ENCODE results near the gene ZFX. TPM values are rescaled to one million over a fixed set of nuclear protein-coding genes. Genes with fewer than 3 reads are reported as not detected.
"Not testable (repeated sequence)": the region's sequence is repeated elsewhere in the genome, so short reads cannot be mapped to it uniquely, and the experiment has no call there.

The ZFX gene
- total and polyA plus RNA-seq, 3 donors from 2014 or later: 10.8 to 45.1 (median 38.5) TPM

- Histone ChIP-seq H3K27ac (no peak overlapping the region), H3K9me3 (no peaks in the 10 kb centered on the region), H3K36me3 (ENCODE audit: low read depth, missing control alignments) (no peaks in the 10 kb centered on the region), H3K4me3 (no peak overlapping the region), H3K27me3 (no peaks in the 10 kb centered on the region), H3K4me1 (no peaks in the 10 kb centered on the region)
- intact Hi-C loops (cut with DNase I; ENCODE audit: low total_unique reads): no loop called here
- DNase-seq: no peak
- TF ChIP-seq POLR2A (IDR thresholded peaks at IDR 0.05) (no peak), CTCF (IDR thresholded peaks at IDR 0.05) (no peak)
These were observed 12.3 kb upstream of the ZFX start for GRCh38 chrX:24137192-24137591.

- H3K9me3 ChIP-seq; intact Hi-C loops (cut with DNase I; ENCODE audit: low total_unique reads); H3K4me1 ChIP-seq; DNase-seq; H3K27me3 ChIP-seq; H3K4me3 ChIP-seq; H3K36me3 ChIP-seq (ENCODE audit: low read depth, missing control alignments); H3K27ac ChIP-seq: not testable (repeated sequence)
- 90 to 100% methylated on average over 2 to 6 of the region's 6 CpGs for WGBS, 2 donors
These were observed 5.5 kb upstream of the ZFX start for GRCh38 chrX:24143982-24144381.

DNA sequence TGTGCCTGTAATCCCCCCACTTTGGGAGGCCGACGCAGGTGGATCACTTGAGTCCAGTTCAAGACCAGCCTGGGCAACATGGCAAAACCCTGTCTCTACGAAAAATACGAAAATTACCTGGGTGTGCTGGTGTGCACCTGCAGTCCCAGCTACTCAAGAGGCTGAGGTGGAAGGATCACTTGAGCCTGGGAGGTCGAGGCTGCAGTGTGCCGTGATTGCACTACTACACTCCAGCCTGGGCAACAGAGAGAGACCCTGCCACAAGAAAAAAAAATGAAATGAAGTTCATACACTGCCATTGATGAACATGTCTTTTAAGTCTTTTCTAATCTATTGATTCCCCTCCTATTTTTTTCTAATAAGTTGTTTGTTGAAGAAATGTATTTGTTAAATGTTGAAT, 5.0 kb upstream of the ZFX start:
- intact Hi-C loops (cut with DNase I; ENCODE audit: low total_unique reads): no loop called here
- 93 to 94% methylated on average over 3 to 6 of the region's 6 CpGs for WGBS, 2 donors
- TF ChIP-seq CTCF (IDR thresholded peaks at IDR 0.05): no peak
- no peak for TF ChIP-seq POLR2A (IDR thresholded peaks at IDR 0.05)

GRCh38 chrX:24145303-24146186, 4.0 kb upstream of the ZFX start:
- WGBS, 2 donors: 59 to 67% methylated on average over 4 of the region's 4 CpGs

More for the DNA sequence above, 5.0 kb upstream of the ZFX start:
- H3K9me3 ChIP-seq: no peaks in the 10 kb centered on the region
- H3K27me3 ChIP-seq: no peaks in the 10 kb centered on the region
- no peak overlapping the region for H3K27ac ChIP-seq
- H3K4me3 ChIP-seq: no peak overlapping the region
- no peaks in the 10 kb centered on the region for H3K36me3 ChIP-seq (ENCODE audit: low read depth, missing control alignments)
- peaks cover 8% of the 10 kb centered on the region for H3K4me1 ChIP-seq
- DNase-seq: no peak

More at GRCh38 chrX:24145303-24146186, 4.0 kb upstream of the ZFX start:
- intact Hi-C loops (cut with DNase I; ENCODE audit: low total_unique reads): no loop called here
- TF ChIP-seq CTCF (IDR thresholded peaks at IDR 0.05): no peak
- TF ChIP-seq POLR2A (IDR thresholded peaks at IDR 0.05): no peak
- Histone ChIP-seq H3K27ac (peak overlapping the region in 1 of 2 donors; percentile 95), H3K4me3 (no peak overlapping the region), H3K36me3 (ENCODE audit: low read depth, missing control alignments) (no peaks in the 10 kb centered on the region), H3K4me1 (peaks cover 8% of the 10 kb centered on the region), H3K9me3 (no peaks in the 10 kb centered on the region), H3K27me3 (no peaks in the 10 kb centered on the region)
- DNase-seq: no peak

Data from testis (tissue), 3 donors.